Upper lobe of left lung (tissue), 6 donors: Measurements from ENCODE around the gene SERPINE1. TPM values are rescaled to one million over a fixed set of nuclear protein-coding genes. Genes with fewer than 3 reads are reported as not detected.
"Not testable (repeated sequence)": the region's sequence is repeated elsewhere in the genome, so short reads cannot be mapped to it uniquely, and the experiment has no call there.

Experiments used
- ATAC-seq, 2 donors: fragments of 200-7000 bp; cut with Tn5 transposase; one replicate each; pipeline ENCODE4 v1.9.1; 2022; ENCODE audit warnings: mild to moderate bottlenecking in 2 of 2, moderate library complexity in 2 of 2; ENCODE audit not compliant: low FRiP score in 2 of 2
- DNase-seq, 2 donors: peaks; one replicate each; pipeline ENCODE4 v3.0.0-alpha.2; 2019 to 2020
- H3K27ac ChIP-seq, 4 donors: fragments of 200-600 bp; sonication (generic); one replicate each; pipeline ENCODE4 v1.5.1; 2016 to 2019
- H3K27me3 ChIP-seq, 4 donors: fragments of 200-600 bp; sonication (generic); one replicate each; pipeline ENCODE4 v1.5.1; 2017 to 2019
- H3K36me3 ChIP-seq, 4 donors: fragments of 200-600 bp; sonication (generic); one replicate each; pipeline ENCODE4 v1.5.1; 2016 to 2019
- H3K4me1 ChIP-seq, 4 donors: fragments of 200-600 bp; sonication (generic); one replicate each; pipeline ENCODE4 v1.5.1; 2018 to 2019
- H3K4me3 ChIP-seq, 4 donors: fragments of 200-600 bp; sonication (generic); one replicate each; pipeline ENCODE4 v1.5.1; 2017 to 2019; ENCODE audit warnings: mild to moderate bottlenecking in 2 of 4, moderate library complexity in 1 of 4
- H3K9me3 ChIP-seq, 4 donors: fragments of 200-600 bp; sonication (generic); one replicate each; pipeline ENCODE4 v1.5.1; 2018 to 2019
- EP300 ChIP-seq, 4 donors: sonication (generic); formaldehyde crosslinking; IDR thresholded peaks; one replicate each; pipeline ENCODE4 v1.5.1; 2017; ENCODE audit warnings: antibody characterized with exemption in 4 of 4, control low read depth in 2 of 4
- POLR2A ChIP-seq, 4 donors: fragments of 450-650 bp; IDR thresholded peaks; one replicate each; pipeline ENCODE4 v1.5.1; 2016 to 2017; ENCODE audit warnings: antibody characterized with exemption in 4 of 4, mild to moderate bottlenecking in 2 of 4
- POLR2AphosphoS5 ChIP-seq, 2 donors: sonication (generic); formaldehyde crosslinking; IDR thresholded peaks; one replicate each; pipeline ENCODE4 v1.5.1; 2017; ENCODE audit warnings: antibody characterized with exemption in 2 of 2
- whole genome bisulfite sequencing, 2 donors: methylation state at CpG; one replicate each; pipeline ENCODE4 v1.1.5; 2017 to 2018; 5-methylcytosine and 5-hydroxymethylcytosine counted together
- total RNA-seq, 6 donors: library from RNA; depleted of rRNA in 4 of 6; stranded (reverse); fragments of >200 nt in 4 of 6; gene quantifications; one replicate each; pipeline versions ENCODE4 v1.1.0 to v1.2.1, GENCODE V29; 2016 to 2021
- TF ChIP-seq, protein P1 (sequence below), 6 experiments: fragments of 450-650 bp in 4 of 6; fragments of 200-600 bp in 2 of 6; sonication (generic) in 2 of 6; IDR thresholded peaks; one replicate each; pipeline ENCODE4 v1.5.1; 2016 to 2019; ENCODE audit warnings: antibody characterized with exemption in 6 of 6
- donor health status: DM: no; HTN: no; CAD: no; lungs with moderate emphysema.
- donor health status: DM: no; HTN: yes; CAD: no; lungs with severe emphysema.

The SERPINE1 gene
- total RNA-seq, 6 donors from 2014 or later, result 8.4 to 125 (median 24.0) TPM

- Histone ChIP-seq H3K4me3 (no peak overlapping the region), H3K9me3 (no peaks in the 10 kb centered on the region), H3K4me1 (peaks cover 33 to 57% (median 45%) of the 10 kb centered on the region in 4 donors), H3K27ac (peak overlapping the region in 2 of 4 donors; percentile 13 to 44), H3K27me3 (no peaks in the 10 kb centered on the region), H3K36me3 (peaks cover 17 to 47% (median 37%) of the 10 kb centered on the region in 4 donors)
- TF ChIP-seq POLR2AphosphoS5 (IDR thresholded peaks at IDR 0.05) (no peak), EP300 (IDR thresholded peaks at IDR 0.05) (no peak), POLR2A (IDR thresholded peaks at IDR 0.05) (no peak)
- TF ChIP-seq, protein P1, sequence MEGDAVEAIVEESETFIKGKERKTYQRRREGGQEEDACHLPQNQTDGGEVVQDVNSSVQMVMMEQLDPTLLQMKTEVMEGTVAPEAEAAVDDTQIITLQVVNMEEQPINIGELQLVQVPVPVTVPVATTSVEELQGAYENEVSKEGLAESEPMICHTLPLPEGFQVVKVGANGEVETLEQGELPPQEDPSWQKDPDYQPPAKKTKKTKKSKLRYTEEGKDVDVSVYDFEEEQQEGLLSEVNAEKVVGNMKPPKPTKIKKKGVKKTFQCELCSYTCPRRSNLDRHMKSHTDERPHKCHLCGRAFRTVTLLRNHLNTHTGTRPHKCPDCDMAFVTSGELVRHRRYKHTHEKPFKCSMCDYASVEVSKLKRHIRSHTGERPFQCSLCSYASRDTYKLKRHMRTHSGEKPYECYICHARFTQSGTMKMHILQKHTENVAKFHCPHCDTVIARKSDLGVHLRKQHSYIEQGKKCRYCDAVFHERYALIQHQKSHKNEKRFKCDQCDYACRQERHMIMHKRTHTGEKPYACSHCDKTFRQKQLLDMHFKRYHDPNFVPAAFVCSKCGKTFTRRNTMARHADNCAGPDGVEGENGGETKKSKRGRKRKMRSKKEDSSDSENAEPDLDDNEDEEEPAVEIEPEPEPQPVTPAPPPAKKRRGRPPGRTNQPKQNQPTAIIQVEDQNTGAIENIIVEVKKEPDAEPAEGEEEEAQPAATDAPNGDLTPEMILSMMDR (IDR thresholded peaks at IDR 0.05), result no peak
- ATAC-seq, result no peak
- no peak for DNase-seq
- 83 to 97% methylated on average over 7 to 9 of the region's 9 CpGs for WGBS, 2 donors
Measured at GRCh38 chr7:101089876-101090275, 37.0 kb upstream of the SERPINE1 start.

- not testable (repeated sequence) for ATAC-seq, H3K27me3 ChIP-seq, H3K9me3 ChIP-seq, H3K27ac ChIP-seq, H3K4me3 ChIP-seq
- peaks cover 17 to 43% (median 33%) of the 10 kb centered on the region in 4 donors for H3K36me3 ChIP-seq
- H3K4me1 ChIP-seq, result peaks cover 20 to 37% (median 31%) of the 10 kb centered on the region in 4 donors
- WGBS, 2 donors, result 93 to 96% methylated on average over 9 to 32 of the region's 53 CpGs
- DNase-seq, result peak in 1 of 2 donors; percentile 69
Measured at GRCh38 chr7:101092266-101092905, 34.5 kb upstream of the SERPINE1 start.

GRCh38 chr7:101093906-101094305, 33.0 kb upstream of the SERPINE1 start:
- no peak for DNase-seq
- Histone ChIP-seq H3K4me3 (no peak overlapping the region), H3K27me3 (no peaks in the 10 kb centered on the region), H3K4me1 (peaks cover 9 to 22% (median 16%) of the 10 kb centered on the region in 4 donors), H3K27ac (peak overlapping the region in 1 of 4 donors; percentile 41), H3K9me3 (no peaks in the 10 kb centered on the region), H3K36me3 (peaks cover 2 to 28% (median 18%) of the 10 kb centered on the region in 4 donors)
- TF ChIP-seq EP300 (IDR thresholded peaks at IDR 0.05), result no peak
- TF ChIP-seq POLR2AphosphoS5 (IDR thresholded peaks at IDR 0.05), result no peak
- TF ChIP-seq, protein P1 (IDR thresholded peaks at IDR 0.05), result no peak
- no peak for TF ChIP-seq POLR2A (IDR thresholded peaks at IDR 0.05)
- WGBS, 2 donors, result 75% methylated on average over 4 of the region's 4 CpGs
- peak in 1 of 2 donors; percentile 79 for ATAC-seq

DNA sequence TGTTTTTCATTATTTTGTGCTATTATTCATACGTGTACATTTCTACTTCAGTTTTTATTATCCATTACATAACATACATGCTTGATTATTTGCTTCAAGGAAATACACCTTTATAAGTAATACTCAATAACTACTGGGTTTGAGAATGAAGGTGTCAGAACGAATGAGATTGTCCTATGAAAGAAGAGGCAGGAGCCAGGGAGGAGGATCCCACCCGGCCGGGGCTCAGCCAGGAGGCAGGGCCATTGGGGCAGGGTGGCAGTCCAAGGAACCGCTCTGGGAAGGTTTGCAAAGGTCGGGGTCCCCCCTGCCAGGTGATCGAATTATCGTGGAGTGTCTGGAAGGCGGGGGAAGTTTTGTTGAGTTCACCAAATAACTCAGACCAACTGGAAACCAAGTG, 32.5 kb upstream of the SERPINE1 start:
- Histone ChIP-seq H3K9me3 (no peaks in the 10 kb centered on the region), H3K4me3 (no peak overlapping the region), H3K36me3 (peaks cover 0 to 23% (median 14%) of the 10 kb centered on the region in 4 donors), H3K27me3 (no peaks in the 10 kb centered on the region), H3K4me1 (peaks cover 6 to 19% (median 16%) of the 10 kb centered on the region in 4 donors), H3K27ac (peak overlapping the region in 2 of 4 donors; percentile 28 to 41)
- no peak for TF ChIP-seq EP300 (IDR thresholded peaks at IDR 0.05)
- TF ChIP-seq POLR2A (IDR thresholded peaks at IDR 0.05), result no peak
- TF ChIP-seq, protein P1 (IDR thresholded peaks at IDR 0.05), result no peak
- TF ChIP-seq POLR2AphosphoS5 (IDR thresholded peaks at IDR 0.05), result no peak
- DNase-seq (no peak), ATAC-seq (no peak)
- 70 to 77% methylated on average over 9 of the region's 9 CpGs for WGBS, 2 donors

DNA sequence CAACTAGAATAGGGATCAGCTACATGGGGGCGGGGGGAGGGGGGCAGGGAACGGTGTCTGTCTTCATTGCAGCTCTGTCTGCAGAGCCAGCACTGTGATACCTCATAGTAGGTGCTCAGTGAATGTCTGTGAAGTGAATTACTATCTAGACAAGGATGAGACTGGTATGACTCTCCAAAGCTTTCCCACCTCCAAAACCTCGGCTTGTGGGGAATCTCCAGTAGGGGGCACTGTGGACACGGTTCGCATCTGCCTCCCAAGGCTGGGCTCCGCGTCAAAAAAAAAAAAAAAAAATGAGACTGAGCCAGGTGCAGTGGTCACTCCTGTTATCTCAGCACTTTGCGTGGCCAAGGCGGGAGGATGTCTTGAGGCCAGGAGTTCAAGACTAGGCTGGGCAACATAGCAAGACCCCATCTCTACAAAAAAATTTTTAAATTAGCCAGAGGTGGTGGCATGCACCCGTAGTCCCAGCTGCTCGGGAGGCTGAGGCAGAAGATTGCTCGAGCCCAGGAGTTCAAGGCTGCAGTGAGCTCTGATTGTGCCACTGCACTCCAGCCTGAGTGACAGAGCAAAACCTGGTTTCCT, 32.0 kb upstream of the SERPINE1 start:
- H3K36me3 ChIP-seq, result peaks cover 0 to 20% (median 9%) of the 10 kb centered on the region in 4 donors
- peak; percentile 34 to 68 for ATAC-seq

More for the DNA sequence above, 32.0 kb upstream of the SERPINE1 start:
- DNase-seq, result no peak
- no peaks in the 10 kb centered on the region for H3K27me3 ChIP-seq
- 45 to 51% methylated on average over 12 of the region's 12 CpGs for WGBS, 2 donors
- no peaks in the 10 kb centered on the region for H3K9me3 ChIP-seq
- peak overlapping the region in 2 of 4 donors; percentile 28 to 41 for H3K27ac ChIP-seq
- TF ChIP-seq, protein P1 (IDR thresholded peaks at IDR 0.05), result peak; percentile 34 to 55 (median 48)
- TF ChIP-seq EP300 (IDR thresholded peaks at IDR 0.05), result no peak
- peaks cover 11 to 19% (median 16%) of the 10 kb centered on the region in 4 donors for H3K4me1 ChIP-seq
- no peak overlapping the region for H3K4me3 ChIP-seq
